ENCODE results near the gene ST3GAL3.

- TF ChIP-seq, protein P1, sequence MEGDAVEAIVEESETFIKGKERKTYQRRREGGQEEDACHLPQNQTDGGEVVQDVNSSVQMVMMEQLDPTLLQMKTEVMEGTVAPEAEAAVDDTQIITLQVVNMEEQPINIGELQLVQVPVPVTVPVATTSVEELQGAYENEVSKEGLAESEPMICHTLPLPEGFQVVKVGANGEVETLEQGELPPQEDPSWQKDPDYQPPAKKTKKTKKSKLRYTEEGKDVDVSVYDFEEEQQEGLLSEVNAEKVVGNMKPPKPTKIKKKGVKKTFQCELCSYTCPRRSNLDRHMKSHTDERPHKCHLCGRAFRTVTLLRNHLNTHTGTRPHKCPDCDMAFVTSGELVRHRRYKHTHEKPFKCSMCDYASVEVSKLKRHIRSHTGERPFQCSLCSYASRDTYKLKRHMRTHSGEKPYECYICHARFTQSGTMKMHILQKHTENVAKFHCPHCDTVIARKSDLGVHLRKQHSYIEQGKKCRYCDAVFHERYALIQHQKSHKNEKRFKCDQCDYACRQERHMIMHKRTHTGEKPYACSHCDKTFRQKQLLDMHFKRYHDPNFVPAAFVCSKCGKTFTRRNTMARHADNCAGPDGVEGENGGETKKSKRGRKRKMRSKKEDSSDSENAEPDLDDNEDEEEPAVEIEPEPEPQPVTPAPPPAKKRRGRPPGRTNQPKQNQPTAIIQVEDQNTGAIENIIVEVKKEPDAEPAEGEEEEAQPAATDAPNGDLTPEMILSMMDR (IDR thresholded peaks at IDR 0.05; ENCODE audit: extremely low read depth in 1 of 2, insufficient read depth in 1 of 2, low read depth in 1 of 2, low read length in 2 of 2): no peak
- TF ChIP-seq MAX (IDR thresholded peaks at IDR 0.05; ENCODE audit: insufficient read depth, insufficient read length) (no peak), FOS (IDR thresholded peaks at IDR 0.05; ENCODE audit: borderline replicate concordance, insufficient read depth, low read length) (no peak), POLR2A (IDR thresholded peaks at IDR 0.05; ENCODE audit: low read depth, low read length) (no peak), EZH2 (IDR thresholded peaks at IDR 0.05; ENCODE audit: borderline replicate concordance, low read depth, low read length, severe bottlenecking) (no peak), POLR2AphosphoS5 (IDR thresholded peaks at IDR 0.05; ENCODE audit: insufficient read depth, low read depth, low read length) (no peak)
Measured at GRCh38 chr1:43764581-43764980, 57.2 kb downstream of the ST3GAL3 start.
